Endothelial cell (in vitro differentiated cells): ENCODE results near the gene USP54. TPM values are rescaled to one million over a fixed set of nuclear protein-coding genes. Genes with fewer than 3 reads are reported as not detected.

ENCODE experiments used
- DNase-seq: peaks from one replicate; pipeline ENCODE4 v3.0.0; 2021; ENCODE audit warnings: low spot score
- H3K27ac Mint-ChIP-seq: one replicate; pipeline ENCODE4 v1.8.0; 2021; ENCODE audit warnings: mixed read lengths, inconsistent platforms; ENCODE audit not compliant: unreplicated experiment
- H3K27me3 Mint-ChIP-seq: one replicate; pipeline ENCODE4 v1.8.0; 2021; ENCODE audit warnings: mild to moderate bottlenecking, moderate library complexity, mixed read lengths, inconsistent platforms; ENCODE audit not compliant: unreplicated experiment
- H3K36me3 Mint-ChIP-seq: one replicate; pipeline ENCODE4 v1.8.0; 2021; ENCODE audit warnings: mild to moderate bottlenecking, low read depth, mixed read lengths, inconsistent platforms; ENCODE audit not compliant: unreplicated experiment
- H3K4me1 Mint-ChIP-seq: one replicate; pipeline ENCODE4 v1.8.0; 2021; ENCODE audit warnings: mild to moderate bottlenecking, mixed read lengths, inconsistent platforms; ENCODE audit not compliant: unreplicated experiment
- H3K4me3 Mint-ChIP-seq: one replicate; pipeline ENCODE4 v1.8.0; 2021; ENCODE audit warnings: mild to moderate bottlenecking, mixed read lengths, inconsistent platforms; ENCODE audit not compliant: unreplicated experiment
- H3K9me3 Mint-ChIP-seq: one replicate; pipeline ENCODE4 v1.8.0; 2021; ENCODE audit warnings: mixed read lengths, inconsistent platforms; ENCODE audit not compliant: unreplicated experiment
- total RNA-seq: library from RNA; stranded (reverse); fragmentation: NEBNext Ultra II Directional; extraction: Animal tissue kit (Norgen Biotek cat#: 25700); gene quantifications from one replicate; pipeline ENCODE4 v1.2.1, GENCODE V29; 2021; ENCODE audit not compliant: unreplicated experiment
- TF ChIP-seq, protein P1 (sequence below): fragments of 200-600 bp; sonication (generic); IDR thresholded peaks from one replicate; pipeline ENCODE4 v1.5.0; 2021; ENCODE audit warnings: antibody characterized with exemption; ENCODE audit not compliant: unreplicated experiment

Gene USP54
- total RNA-seq, 1 donor from 2014 or later: 267 TPM

DNA sequence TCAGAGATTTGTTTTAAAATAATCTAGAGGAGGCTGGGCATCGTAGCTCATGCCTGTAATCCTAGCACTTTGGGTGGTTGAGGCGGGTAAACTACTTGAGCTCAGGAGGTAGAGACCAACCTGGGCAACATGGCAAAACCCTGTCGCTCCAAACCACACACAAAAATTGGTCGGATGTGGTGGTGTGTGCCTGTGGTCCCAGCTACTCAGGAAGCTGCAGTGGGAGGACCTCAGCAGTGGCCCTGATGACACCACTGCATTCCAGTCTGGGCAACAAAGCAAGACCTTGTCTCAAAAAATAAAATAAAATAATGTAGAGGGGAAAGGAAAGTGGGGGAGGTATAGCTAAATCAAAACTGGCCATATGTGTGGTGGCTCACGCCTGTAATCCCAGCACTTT is 81.4 kb downstream of the USP54 start:
- Mint-ChIP-seq H3K27ac (no peak overlapping the region), H3K27me3 (peaks cover 4% of the 10 kb centered on the region), H3K4me3 (no peak overlapping the region), H3K9me3 (no peaks in the 10 kb centered on the region), H3K4me1 (no peaks in the 10 kb centered on the region), H3K36me3 (peaks cover 20% of the 10 kb centered on the region)
- TF ChIP-seq, protein P1, sequence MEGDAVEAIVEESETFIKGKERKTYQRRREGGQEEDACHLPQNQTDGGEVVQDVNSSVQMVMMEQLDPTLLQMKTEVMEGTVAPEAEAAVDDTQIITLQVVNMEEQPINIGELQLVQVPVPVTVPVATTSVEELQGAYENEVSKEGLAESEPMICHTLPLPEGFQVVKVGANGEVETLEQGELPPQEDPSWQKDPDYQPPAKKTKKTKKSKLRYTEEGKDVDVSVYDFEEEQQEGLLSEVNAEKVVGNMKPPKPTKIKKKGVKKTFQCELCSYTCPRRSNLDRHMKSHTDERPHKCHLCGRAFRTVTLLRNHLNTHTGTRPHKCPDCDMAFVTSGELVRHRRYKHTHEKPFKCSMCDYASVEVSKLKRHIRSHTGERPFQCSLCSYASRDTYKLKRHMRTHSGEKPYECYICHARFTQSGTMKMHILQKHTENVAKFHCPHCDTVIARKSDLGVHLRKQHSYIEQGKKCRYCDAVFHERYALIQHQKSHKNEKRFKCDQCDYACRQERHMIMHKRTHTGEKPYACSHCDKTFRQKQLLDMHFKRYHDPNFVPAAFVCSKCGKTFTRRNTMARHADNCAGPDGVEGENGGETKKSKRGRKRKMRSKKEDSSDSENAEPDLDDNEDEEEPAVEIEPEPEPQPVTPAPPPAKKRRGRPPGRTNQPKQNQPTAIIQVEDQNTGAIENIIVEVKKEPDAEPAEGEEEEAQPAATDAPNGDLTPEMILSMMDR: no peak
- no peak for DNase-seq

DNA sequence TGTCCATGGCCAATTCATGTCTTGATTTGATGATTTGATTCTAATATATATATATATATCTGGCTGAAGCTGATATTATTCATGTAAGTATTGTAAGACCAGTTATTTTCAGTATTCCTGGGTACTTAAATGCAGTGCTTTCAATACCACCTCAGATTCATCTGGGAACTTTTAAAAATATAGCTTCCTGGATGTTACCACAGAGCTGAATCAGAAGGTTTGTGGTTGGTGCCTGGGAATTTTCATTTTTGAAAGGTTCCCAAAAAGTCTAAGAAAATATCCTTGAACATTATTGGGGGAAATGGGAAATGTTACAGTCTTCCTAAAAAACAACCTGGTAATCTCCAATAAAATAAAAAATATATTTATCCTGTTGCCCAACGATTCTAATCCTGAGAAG is 84.7 kb downstream of the USP54 start:
- TF ChIP-seq, protein P1: no peak
- H3K9me3 Mint-ChIP-seq: no peaks in the 10 kb centered on the region
- peaks cover 36% of the 10 kb centered on the region for H3K36me3 Mint-ChIP-seq
- H3K27ac Mint-ChIP-seq: no peak overlapping the region
- no peak for DNase-seq
- H3K4me3 Mint-ChIP-seq: no peak overlapping the region
- H3K4me1 Mint-ChIP-seq: peaks cover 4% of the 10 kb centered on the region
- peaks cover 3% of the 10 kb centered on the region for H3K27me3 Mint-ChIP-seq

DNA sequence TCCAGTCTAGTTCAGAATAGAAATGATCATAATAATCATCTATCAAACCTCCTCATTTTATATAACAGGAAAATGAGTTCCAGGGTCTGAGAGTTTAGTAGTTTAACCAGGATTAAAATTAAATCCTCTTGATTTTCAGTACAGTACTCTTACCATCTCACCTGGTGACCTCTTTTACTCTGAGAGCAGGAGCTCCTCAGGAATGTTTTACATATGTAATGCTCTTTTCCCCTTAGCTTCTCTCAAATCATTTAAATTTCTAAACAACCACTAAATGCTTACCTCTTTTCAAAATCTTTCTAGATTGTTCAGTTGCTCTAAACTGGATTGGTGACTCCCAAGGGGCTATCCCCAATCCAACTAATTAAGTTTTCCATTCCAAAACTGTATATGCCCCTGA is 85.1 kb downstream of the USP54 start:
- Mint-ChIP-seq H3K4me1 (peaks cover 8% of the 10 kb centered on the region), H3K27ac (no peak overlapping the region), H3K9me3 (no peaks in the 10 kb centered on the region)

DNA sequence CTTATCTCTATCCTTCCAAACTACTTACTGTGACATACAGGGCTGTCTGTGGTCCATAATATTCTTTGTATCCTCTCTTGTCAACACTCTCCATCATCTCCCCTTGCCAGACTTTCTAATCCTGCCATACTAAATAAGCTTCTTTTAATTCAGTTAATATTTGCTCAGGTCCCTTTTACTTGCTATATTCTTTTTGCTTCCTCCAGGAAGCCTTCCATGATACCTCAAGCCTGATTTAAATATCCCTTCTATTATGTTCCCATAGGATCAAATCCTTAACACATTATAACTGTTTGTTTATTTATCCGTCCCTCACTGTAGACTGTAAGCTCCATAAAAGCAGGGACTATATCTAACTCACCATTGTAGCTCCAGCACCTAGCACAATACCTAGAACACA is 88.1 kb downstream of the USP54 start:
- Mint-ChIP-seq H3K36me3 (peaks cover 56% of the 10 kb centered on the region), H3K4me3 (peak overlapping the region; percentile 20), H3K4me1 (peaks cover 8% of the 10 kb centered on the region), H3K27me3 (peaks cover 5% of the 10 kb centered on the region), H3K9me3 (no peaks in the 10 kb centered on the region), H3K27ac (no peak overlapping the region)
- DNase-seq: no peak
- TF ChIP-seq, protein P1: no peak

More for the DNA sequence above, 85.1 kb downstream of the USP54 start:
- TF ChIP-seq, protein P1: no peak
- no peak for DNase-seq
- H3K27me3 Mint-ChIP-seq: peaks cover 3% of the 10 kb centered on the region
- H3K4me3 Mint-ChIP-seq: no peak overlapping the region
- H3K36me3 Mint-ChIP-seq: peaks cover 40% of the 10 kb centered on the region

DNA sequence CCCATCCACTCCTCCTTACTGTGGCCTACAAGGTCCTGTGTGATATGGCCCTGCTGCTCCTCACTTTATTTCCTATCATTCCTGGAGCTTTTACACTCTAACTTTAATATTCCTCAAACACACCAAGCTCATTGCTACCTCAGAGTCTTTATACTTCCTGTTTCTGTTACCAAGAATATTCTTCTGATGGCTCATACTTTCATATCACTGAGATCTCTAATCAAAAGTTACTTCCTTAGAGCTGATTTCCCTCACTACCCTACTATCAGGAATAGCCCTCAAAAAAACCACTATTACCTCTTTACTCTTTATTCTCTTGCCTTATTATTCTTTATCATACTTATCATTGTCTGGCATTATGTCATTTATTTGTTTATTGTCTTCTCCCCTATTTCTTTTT is 89.5 kb downstream of the USP54 start:
- H3K27ac Mint-ChIP-seq: peak overlapping the region; percentile 7
- no peaks in the 10 kb centered on the region for H3K9me3 Mint-ChIP-seq
- H3K27me3 Mint-ChIP-seq: peaks cover 12% of the 10 kb centered on the region
- H3K36me3 Mint-ChIP-seq: peaks cover 69% of the 10 kb centered on the region
- peaks cover 20% of the 10 kb centered on the region for H3K4me1 Mint-ChIP-seq
- TF ChIP-seq, protein P1: no peak
- no peak for DNase-seq
- peak overlapping the region; percentile 31 for H3K4me3 Mint-ChIP-seq
